GM12878 (cell line): ENCODE results near the gene MEF2C. TPM values are rescaled to one million over a fixed set of nuclear protein-coding genes. Genes with fewer than 3 reads are reported as not detected.
A peak's percentile ranks its signal among the peaks of the same experiment; 100 is the strongest.

Experiments
- ATAC-seq: fragments of 200-7000 bp; cut with Tn5 transposase; 3 replicates; pipeline ENCODE4 v1.9.1; 2020; ENCODE audit warnings: mild to moderate bottlenecking, moderate library complexity
- BruUV-seq: library from RNA; stranded (reverse); fragments of 400-500 nt; replicated peaks from 2 replicates; lab custom pipeline; 2021; lab: Mats Ljungman, UMichigan
- CTCF ChIA-PET: fragments of 300-600 bp; sonication (Branson Sonifier 250); formaldehyde crosslinking; extraction: SDS; loops from one replicate; lab custom pipeline; 2021; ENCODE audit warnings: inconsistent platforms; lab: Yijun Ruan, JAX
- POLR2A ChIA-PET: fragments of 350-600 bp; formaldehyde crosslinking; extraction: SDS; loops from one replicate; lab custom pipeline; 2021; ENCODE audit warnings: inconsistent platforms; lab: Charles Lee
- RAD21 ChIA-PET: fragments of 300-600 bp; sonication (Branson Sonifier 250); formaldehyde crosslinking; loops from one replicate; lab custom pipeline; 2023; ENCODE audit warnings: antibody characterized with exemption; ENCODE audit not compliant: unreplicated experiment; lab: Charles Lee
- SMC1A ChIA-PET: fragments of 300-600 bp; sonication (Branson Sonifier 250); formaldehyde crosslinking; loops from one replicate; lab custom pipeline; 2023; ENCODE audit not compliant: unreplicated experiment, uncharacterized antibody; lab: Charles Lee
- DNase-seq: peaks from one replicate; pipeline ENCODE4 v3.0.0-alpha.2; 2011; ENCODE audit warnings: low read depth, low spot score
- FAIRE-seq: peaks from 3 replicates; lab custom pipeline; 2011; peaks lifted over from hg19 to GRCh38; lab: Jason Lieb, UNC
- H2AFZ ChIP-seq: 2 replicates; pipeline ENCODE4 v1.6.0; 2011; ENCODE audit warnings: low read depth, low read length, control low read depth; ENCODE audit not compliant: control insufficient read depth
- H3K27ac ChIP-seq: 2 replicates; pipeline ENCODE4 v1.5.1; 2011; ENCODE audit warnings: control low read depth; ENCODE audit not compliant: control insufficient read depth, insufficient read depth
- H3K27me3 ChIP-seq, 2 experiments: replicated peaks in 1 of 2; 2 replicates each; pipeline versions ENCODE4 v1.6.0 to v1.6.1; 2011; ENCODE audit warnings: low read length in 1 of 2; ENCODE audit not compliant: control insufficient read depth in 2 of 2, insufficient read depth in 2 of 2
- H3K36me3 ChIP-seq, 2 experiments: 2 replicates each; pipeline ENCODE4 v1.5.1; 2011; ENCODE audit warnings: low read length in 1 of 2; ENCODE audit not compliant: control insufficient read depth in 2 of 2, insufficient read depth in 2 of 2
- H3K4me1 ChIP-seq: 2 replicates; pipeline ENCODE4 v1.6.1; 2011; ENCODE audit warnings: mild to moderate bottlenecking, low read length, moderate library complexity, mixed read lengths; ENCODE audit not compliant: control insufficient read depth, insufficient read depth
- H3K4me2 ChIP-seq: 2 replicates; pipeline ENCODE4 v1.6.0; 2011; ENCODE audit warnings: control low read depth; ENCODE audit not compliant: control insufficient read depth, insufficient read depth
- H3K4me3 ChIP-seq: fragments of 200-600 bp; sonication (generic); 2 replicates; pipeline ENCODE4 v1.5.1; 2016
- H3K79me2 ChIP-seq: 2 replicates; pipeline ENCODE4 v1.6.0; 2011; ENCODE audit warnings: low read length; ENCODE audit not compliant: control insufficient read depth, insufficient read depth
- H3K9ac ChIP-seq: 2 replicates; pipeline ENCODE4 v1.8.0; 2011; ENCODE audit warnings: low read length, control low read depth, mixed read lengths; ENCODE audit not compliant: control insufficient read depth, insufficient read depth
- H3K9me3 ChIP-seq: replicated peaks from 3 replicates; pipeline ENCODE4 v1.5.1; 2011; ENCODE audit warnings: mild to moderate bottlenecking, low read length; ENCODE audit not compliant: control insufficient read depth, insufficient read depth
- H4K20me1 ChIP-seq: 2 replicates; pipeline ENCODE4 v1.6.0; 2011; ENCODE audit not compliant: control insufficient read depth, insufficient read depth
- BHLHE40 ChIP-seq, 2 experiments: fragments of 450-650 bp in 1 of 2; IDR thresholded peaks; 2 replicates each; pipeline ENCODE4 v1.6.1; 2011 to 2017; ENCODE audit warnings: low read depth in 2 of 2, borderline replicate concordance in 1 of 2, improper control_type of control experiment in 1 of 2, low read length in 1 of 2, mild to moderate bottlenecking in 1 of 2
- CBFB ChIP-seq: IDR thresholded peaks from 2 replicates; pipeline ENCODE4 v1.6.1; 2016; ENCODE audit warnings: antibody characterized with exemption, low read depth
- MTA3 ChIP-seq: IDR thresholded peaks from 2 replicates; pipeline ENCODE4 v1.6.1; 2012; ENCODE audit warnings: low read length, inconsistent platforms, borderline replicate concordance
- PML ChIP-seq: IDR thresholded peaks from 2 replicates; pipeline ENCODE4 v1.6.1; 2012; ENCODE audit warnings: low read length, inconsistent platforms
- POLR2A ChIP-seq: IDR thresholded peaks from 2 replicates; pipeline ENCODE4 v1.6.1; 2011; ENCODE audit warnings: low read depth, mild to moderate bottlenecking, low read length
- POLR2AphosphoS2 ChIP-seq: IDR thresholded peaks from 2 replicates; pipeline ENCODE4 v1.6.1; 2011; ENCODE audit warnings: low read depth, mild to moderate bottlenecking, low read length, improper control_type of control experiment, moderate library complexity
- POLR2AphosphoS5 ChIP-seq: IDR thresholded peaks from 2 replicates; pipeline ENCODE4 v1.6.1; 2011; ENCODE audit warnings: mild to moderate bottlenecking, low read length, inconsistent platforms
- RELA ChIP-seq: fragments of 450-650 bp; IDR thresholded peaks from 2 replicates; pipeline ENCODE4 v1.8.0; 2014; ENCODE audit warnings: borderline replicate concordance; ENCODE audit not compliant: partially characterized antibody
- TBL1XR1 ChIP-seq: IDR thresholded peaks from 2 replicates; pipeline ENCODE4 v1.6.1; 2012; ENCODE audit warnings: low read depth, low read length, improper control_type of control experiment
- ZNF217 ChIP-seq: fragments of 450-650 bp; IDR thresholded peaks from 2 replicates; pipeline ENCODE4 v1.6.1; 2017; ENCODE audit warnings: antibody characterized with exemption, mild to moderate bottlenecking
- ZZZ3 ChIP-seq: IDR thresholded peaks from 2 replicates; pipeline ENCODE4 v1.6.1; 2011; ENCODE audit warnings: low read depth; ENCODE audit not compliant: control insufficient read depth, insufficient read length
- WGBS: methylation state at CpG from one replicate; pipeline ENCODE4 v1.1.6; 2016; ENCODE audit warnings: low lambda C conversion rate; ENCODE audit not compliant: insufficient replicate concordance, insufficient coverage; ENCODE audit errors: missing lambda C conversion rate; 5-methylcytosine and 5-hydroxymethylcytosine counted together
- in situ Hi-C: fragments of 300-500 bp; cut with MboI; formaldehyde crosslinking; loops from 9 replicates; pipeline ENCODE4 v1.14.3; 2018; ENCODE audit warnings: mixed read lengths
- intact Hi-C: fragments of 100-400 bp; cut with micrococcal nuclease; formaldehyde crosslinking; loops from one replicate; pipeline ENCODE4 v1.14.2; 2022; ENCODE audit not compliant: unreplicated experiment
- polyA plus RNA-seq, 11 experiments: library from polyadenylated mRNA; depleted of rRNA in 4 of 11; unstranded in 6 of 11; stranded (reverse) in 5 of 11; fragments of >200 nt; fragmentation: Nextera tagmentation in 4 of 11; fragmentation: Illumina TruSeq in 1 of 11; extraction: Ambion mirVana in 4 of 11; extraction: Trizol in 1 of 11; gene quantifications; 1 replicate in 1 of 11; 2 replicates in 10 of 11; pipeline versions ENCODE4 v1.2.1 to v1.2.3, GENCODE V29; 2011 to 2016; ENCODE audit warnings: inconsistent platforms in 2 of 11, missing spikeins in 2 of 11, low read depth in 1 of 11
- total RNA-seq, 4 experiments: library from RNA; depleted of rRNA in 3 of 4; stranded (reverse); fragments of >200 nt in 3 of 4; fragmentation: Illumina TruSeq in 1 of 4; extraction: Trizol in 1 of 4; gene quantifications; 2 replicates each; pipeline versions ENCODE4 v1.2.1 to v1.2.3, GENCODE V29; 2013 to 2021
- TF ChIP-seq, protein P1 (sequence below): fragments of 450-650 bp; IDR thresholded peaks from 2 replicates; pipeline ENCODE4 v1.6.1; 2016; ENCODE audit warnings: mild to moderate bottlenecking
- TF ChIP-seq, protein P2 (sequence below): fragments of 450-650 bp; IDR thresholded peaks from 2 replicates; pipeline ENCODE4 v1.6.1; 2018; ENCODE audit warnings: mild to moderate bottlenecking, low read depth, moderate library complexity; ENCODE audit not compliant: partially characterized antibody
- TF ChIP-seq, protein P3 (sequence below): IDR thresholded peaks from 2 replicates; pipeline ENCODE4 v1.6.1; 2011; ENCODE audit warnings: borderline replicate concordance, low read depth, mild to moderate bottlenecking, moderate library complexity, low read length; ENCODE audit not compliant: insufficient read depth, poor library complexity, severe bottlenecking
- TF ChIP-seq, protein P4 (sequence below): fragments of 450-650 bp; IDR thresholded peaks from 2 replicates; pipeline ENCODE4 v1.6.1; 2017; ENCODE audit warnings: mild to moderate bottlenecking

Gene MEF2C
- total and polyA plus RNA-seq, 10 of the 15 experiments (the other 5 are each of a cell fraction or from before 2014, with no cell fraction given) = 104 to 225 (median 180) TPM

DNA sequence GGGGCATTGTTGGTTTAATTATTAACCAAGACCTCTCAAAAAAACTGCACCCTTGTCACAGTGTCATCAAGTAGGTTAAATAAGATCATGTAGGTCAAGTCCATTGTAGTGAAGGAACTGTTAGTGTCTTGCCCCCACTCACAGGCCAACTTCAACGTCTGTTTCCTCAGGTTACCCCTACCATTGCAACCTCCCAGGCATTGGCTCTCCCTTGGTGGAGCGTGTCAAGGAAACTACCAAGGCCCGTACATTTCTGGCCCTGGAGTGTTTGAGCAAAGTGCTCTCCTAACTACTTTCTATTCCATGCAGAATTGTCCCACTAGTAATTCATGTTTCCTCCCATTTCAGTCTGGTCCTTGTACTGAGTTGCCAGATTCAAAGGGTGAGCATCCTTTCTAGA lies 167.5 kb downstream of the MEF2C start:
- H3K4me2 ChIP-seq = no peak overlapping the region
- H3K4me1 ChIP-seq = no peaks in the 10 kb centered on the region
- no peaks in the 10 kb centered on the region for H3K27me3 ChIP-seq
- H3K79me2 ChIP-seq = no peaks in the 10 kb centered on the region
- ChIA-PET CTCF (interaction anchor here (2.9 kb wide), 1 partner anchor 9 kb away, joined by 13 read pairs; no protein-coding TSS in a partner anchor), RAD21 (no interaction called here), POLR2A (no interaction called here), SMC1A (interaction anchor here (0.7 to 1.4 kb wide), 2 partner anchors 14 to 1449 kb away, joined by 3 read pairs; no protein-coding TSS in a partner anchor)
- no peak for FAIRE-seq
- TF ChIP-seq, protein P1, sequence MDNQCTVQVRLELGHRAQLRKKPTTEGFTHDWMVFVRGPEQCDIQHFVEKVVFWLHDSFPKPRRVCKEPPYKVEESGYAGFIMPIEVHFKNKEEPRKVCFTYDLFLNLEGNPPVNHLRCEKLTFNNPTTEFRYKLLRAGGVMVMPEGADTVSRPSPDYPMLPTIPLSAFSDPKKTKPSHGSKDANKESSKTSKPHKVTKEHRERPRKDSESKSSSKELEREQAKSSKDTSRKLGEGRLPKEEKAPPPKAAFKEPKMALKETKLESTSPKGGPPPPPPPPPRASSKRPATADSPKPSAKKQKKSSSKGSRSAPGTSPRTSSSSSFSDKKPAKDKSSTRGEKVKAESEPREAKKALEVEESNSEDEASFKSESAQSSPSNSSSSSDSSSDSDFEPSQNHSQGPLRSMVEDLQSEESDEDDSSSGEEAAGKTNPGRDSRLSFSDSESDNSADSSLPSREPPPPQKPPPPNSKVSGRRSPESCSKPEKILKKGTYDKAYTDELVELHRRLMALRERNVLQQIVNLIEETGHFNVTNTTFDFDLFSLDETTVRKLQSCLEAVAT = no peak
- no peak for TF ChIP-seq RELA
- TF ChIP-seq BHLHE40 (IDR thresholded peaks at IDR 0.05; ENCODE audit: borderline replicate concordance in 1 of 2, low read depth in 2 of 2, low read length in 1 of 2) = no peak
- TF ChIP-seq MTA3 = peak; percentile 24; the same call in 1 of the 2 replicates
- peak; percentile 76 for TF ChIP-seq POLR2AphosphoS5
- TF ChIP-seq TBL1XR1 = no peak
- peak; percentile 65; the same call in 1 of the 2 replicates for TF ChIP-seq POLR2AphosphoS2
- TF ChIP-seq CBFB = no peak
- peak; percentile 26; the same call in 1 of the 2 replicates for TF ChIP-seq POLR2A
- TF ChIP-seq, protein P2, sequence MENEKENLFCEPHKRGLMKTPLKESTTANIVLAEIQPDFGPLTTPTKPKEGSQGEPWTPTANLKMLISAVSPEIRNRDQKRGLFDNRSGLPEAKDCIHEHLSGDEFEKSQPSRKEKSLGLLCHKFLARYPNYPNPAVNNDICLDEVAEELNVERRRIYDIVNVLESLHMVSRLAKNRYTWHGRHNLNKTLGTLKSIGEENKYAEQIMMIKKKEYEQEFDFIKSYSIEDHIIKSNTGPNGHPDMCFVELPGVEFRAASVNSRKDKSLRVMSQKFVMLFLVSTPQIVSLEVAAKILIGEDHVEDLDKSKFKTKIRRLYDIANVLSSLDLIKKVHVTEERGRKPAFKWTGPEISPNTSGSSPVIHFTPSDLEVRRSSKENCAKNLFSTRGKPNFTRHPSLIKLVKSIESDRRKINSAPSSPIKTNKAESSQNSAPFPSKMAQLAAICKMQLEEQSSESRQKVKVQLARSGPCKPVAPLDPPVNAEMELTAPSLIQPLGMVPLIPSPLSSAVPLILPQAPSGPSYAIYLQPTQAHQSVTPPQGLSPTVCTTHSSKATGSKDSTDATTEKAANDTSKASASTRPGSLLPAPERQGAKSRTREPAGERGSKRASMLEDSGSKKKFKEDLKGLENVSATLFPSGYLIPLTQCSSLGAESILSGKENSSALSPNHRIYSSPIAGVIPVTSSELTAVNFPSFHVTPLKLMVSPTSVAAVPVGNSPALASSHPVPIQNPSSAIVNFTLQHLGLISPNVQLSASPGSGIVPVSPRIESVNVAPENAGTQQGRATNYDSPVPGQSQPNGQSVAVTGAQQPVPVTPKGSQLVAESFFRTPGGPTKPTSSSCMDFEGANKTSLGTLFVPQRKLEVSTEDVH = no peak
- TF ChIP-seq, protein P3, sequence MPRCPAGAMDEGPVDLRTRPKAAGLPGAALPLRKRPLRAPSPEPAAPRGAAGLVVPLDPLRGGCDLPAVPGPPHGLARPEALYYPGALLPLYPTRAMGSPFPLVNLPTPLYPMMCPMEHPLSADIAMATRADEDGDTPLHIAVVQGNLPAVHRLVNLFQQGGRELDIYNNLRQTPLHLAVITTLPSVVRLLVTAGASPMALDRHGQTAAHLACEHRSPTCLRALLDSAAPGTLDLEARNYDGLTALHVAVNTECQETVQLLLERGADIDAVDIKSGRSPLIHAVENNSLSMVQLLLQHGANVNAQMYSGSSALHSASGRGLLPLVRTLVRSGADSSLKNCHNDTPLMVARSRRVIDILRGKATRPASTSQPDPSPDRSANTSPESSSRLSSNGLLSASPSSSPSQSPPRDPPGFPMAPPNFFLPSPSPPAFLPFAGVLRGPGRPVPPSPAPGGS = peak; percentile 59
- no peak for TF ChIP-seq PML
- TF ChIP-seq, protein P4, sequence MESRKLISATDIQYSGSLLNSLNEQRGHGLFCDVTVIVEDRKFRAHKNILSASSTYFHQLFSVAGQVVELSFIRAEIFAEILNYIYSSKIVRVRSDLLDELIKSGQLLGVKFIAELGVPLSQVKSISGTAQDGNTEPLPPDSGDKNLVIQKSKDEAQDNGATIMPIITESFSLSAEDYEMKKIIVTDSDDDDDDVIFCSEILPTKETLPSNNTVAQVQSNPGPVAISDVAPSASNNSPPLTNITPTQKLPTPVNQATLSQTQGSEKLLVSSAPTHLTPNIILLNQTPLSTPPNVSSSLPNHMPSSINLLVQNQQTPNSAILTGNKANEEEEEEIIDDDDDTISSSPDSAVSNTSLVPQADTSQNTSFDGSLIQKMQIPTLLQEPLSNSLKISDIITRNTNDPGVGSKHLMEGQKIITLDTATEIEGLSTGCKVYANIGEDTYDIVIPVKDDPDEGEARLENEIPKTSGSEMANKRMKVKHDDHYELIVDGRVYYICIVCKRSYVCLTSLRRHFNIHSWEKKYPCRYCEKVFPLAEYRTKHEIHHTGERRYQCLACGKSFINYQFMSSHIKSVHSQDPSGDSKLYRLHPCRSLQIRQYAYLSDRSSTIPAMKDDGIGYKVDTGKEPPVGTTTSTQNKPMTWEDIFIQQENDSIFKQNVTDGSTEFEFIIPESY = no peak
- no peak for TF ChIP-seq ZNF217
- TF ChIP-seq ZZZ3 = no peak
- no peak for DNase-seq
- no TSS peak for BruUV-seq
- no peak overlapping the region for H3K9ac ChIP-seq
- WGBS = 83% methylated on average over 3 of the region's 3 CpGs
- H3K36me3 ChIP-seq = peaks cover 1 to 15% of the 10 kb centered on the region in 2 experiments
- H3K27ac ChIP-seq = no peak overlapping the region
- in situ Hi-C loops = no loop called here
- intact Hi-C loops = no loop called here
- no peak overlapping the region for H2AFZ ChIP-seq
- H3K4me3 ChIP-seq = no peak overlapping the region
- H4K20me1 ChIP-seq = no peaks in the 10 kb centered on the region
- H3K9me3 ChIP-seq = no peaks in the 10 kb centered on the region
- ATAC-seq = peak; percentile 35
